Psoas muscle (tissue), 8 donors: ENCODE measurements around the gene KIF1A. TPM values are rescaled to one million over a fixed set of nuclear protein-coding genes. Genes with fewer than 3 reads are reported as not detected.

Source experiments
- ATAC-seq, 4 donors: fragments of 200-7000 bp; cut with Tn5 transposase; one replicate each; pipeline ENCODE4 v1.9.1; 2020; ENCODE audit warnings: moderate library complexity in 3 of 4, mild to moderate bottlenecking in 2 of 4
- DNase-seq, 2 donors: peaks; one replicate each; pipeline ENCODE4 v3.0.0-alpha.2; 2020
- H3K27ac ChIP-seq: fragments of 200-600 bp; one replicate; pipeline ENCODE4 v1.8.0; 2022
- H3K27me3 ChIP-seq, 3 donors: fragments of 200-600 bp in 1 of 3; one replicate each; pipeline versions ENCODE4 v1.6.1 to v1.8.0; 2013 to 2022; ENCODE audit warnings: low read length in 2 of 3, mild to moderate bottlenecking in 2 of 3, moderate library complexity in 1 of 3; ENCODE audit not compliant: insufficient read depth in 3 of 3
- H3K36me3 ChIP-seq, 2 donors: fragments of 200-600 bp in 1 of 2; one replicate each; pipeline versions ENCODE4 v1.6.1 to v1.8.0; 2013 to 2022; ENCODE audit warnings: low read depth in 1 of 2, mild to moderate bottlenecking in 1 of 2, moderate library complexity in 1 of 2; ENCODE audit not compliant: insufficient read depth in 1 of 2
- H3K4me1 ChIP-seq: fragments of 200-600 bp; one replicate; pipeline ENCODE4 v1.8.0; 2022
- H3K4me3 ChIP-seq: fragments of 200-600 bp; one replicate; pipeline ENCODE4 v1.8.0; 2022; ENCODE audit warnings: mild to moderate bottlenecking
- H3K9me3 ChIP-seq: fragments of 200-600 bp; one replicate; pipeline ENCODE4 v1.8.0; 2022
- WGBS, 3 donors: extraction: QIAGEN DNeasy Blood & Tissue Kit; methylation state at CpG; one replicate each; pipeline versions ENCODE4 v1.1.6 to v1.1.7; 2013; 5-methylcytosine and 5-hydroxymethylcytosine counted together
- intact Hi-C, 2 donors: fragments of 100-400 bp; cut with DNase I; formaldehyde crosslinking; loops; one replicate each; pipeline versions ENCODE4 v1.11.0 to v1.14.2; 2022
- polyA plus RNA-seq, 3 donors: library from polyadenylated mRNA; stranded (reverse); fragments of 200-250 nt; gene quantifications; one replicate each; pipeline ENCODE4 v1.2.3, GENCODE V29; 2013
- total RNA-seq, 4 donors: library from RNA; stranded (reverse); fragmentation: NEBNext Ultra II Directional in 2 of 4; extraction: Animal tissue kit (Norgen Biotek cat#: 25700) in 2 of 4; gene quantifications; one replicate each; pipeline versions ENCODE4 v1.2.1 to v1.2.4, GENCODE V29; 2021 to 2023
- TF ChIP-seq, protein P1 (sequence below): fragments of 200-600 bp; IDR thresholded peaks from one replicate; pipeline ENCODE4 v1.8.0; 2022; ENCODE audit warnings: antibody characterized with exemption
- donor health status: healthy with polysubstance abuse.
- donor health status: DM: no; HTN: no; CAD: no; lungs with moderate emphysema.
- donor health status: Bipolar disorder and iron deficiency.
- donor health status: healthy.
- donor health status: DM: yes; HTN: yes; CAD: no.
- donor health status: DM: no; HTN: no; CAD: no.
- donor health status: DM: no; HTN: no; CAD: no.
- donor health status: DM: yes; HTN: yes; CAD: no.

The KIF1A gene
- total and polyA plus RNA-seq, 7 donors: 0.01 to 1.2 (median 0.12) TPM; not detected in 2

DNA sequence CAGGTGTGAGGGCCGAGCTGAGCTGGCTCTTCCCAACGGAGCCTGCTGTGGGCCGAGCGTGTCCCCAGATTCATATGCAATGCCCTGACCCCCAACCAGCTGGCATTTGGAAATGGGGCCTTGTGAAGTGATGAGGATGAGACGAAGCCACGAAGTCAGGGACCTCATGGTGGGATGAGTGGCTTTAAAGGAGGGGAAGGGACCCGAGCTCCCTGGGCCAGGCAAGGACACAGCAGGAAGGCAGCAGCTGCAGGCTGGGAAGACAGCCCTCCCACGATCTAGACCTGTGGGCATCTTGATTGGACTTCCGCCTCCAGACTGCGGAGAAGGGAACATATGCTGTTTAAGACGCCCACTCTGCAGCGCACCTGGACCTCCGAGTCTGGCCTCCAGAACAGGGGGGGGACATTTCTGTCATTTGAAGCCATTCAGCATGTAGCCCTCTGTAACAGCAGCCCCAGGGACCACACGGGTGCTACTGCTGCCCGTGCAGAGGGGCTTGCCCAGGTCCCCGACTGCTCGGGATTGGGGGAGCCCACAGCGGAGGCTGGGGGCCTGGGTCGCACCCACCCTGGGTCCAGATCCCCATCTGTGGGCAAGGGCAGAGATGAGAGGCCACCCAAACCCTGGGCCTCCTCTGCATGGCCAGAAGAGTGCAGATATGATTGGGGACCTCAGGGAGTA lies 27.2 kb downstream of the KIF1A start:
- ATAC-seq (no peak), DNase-seq (peak; percentile 4 to 34)
- TF ChIP-seq, protein P1, sequence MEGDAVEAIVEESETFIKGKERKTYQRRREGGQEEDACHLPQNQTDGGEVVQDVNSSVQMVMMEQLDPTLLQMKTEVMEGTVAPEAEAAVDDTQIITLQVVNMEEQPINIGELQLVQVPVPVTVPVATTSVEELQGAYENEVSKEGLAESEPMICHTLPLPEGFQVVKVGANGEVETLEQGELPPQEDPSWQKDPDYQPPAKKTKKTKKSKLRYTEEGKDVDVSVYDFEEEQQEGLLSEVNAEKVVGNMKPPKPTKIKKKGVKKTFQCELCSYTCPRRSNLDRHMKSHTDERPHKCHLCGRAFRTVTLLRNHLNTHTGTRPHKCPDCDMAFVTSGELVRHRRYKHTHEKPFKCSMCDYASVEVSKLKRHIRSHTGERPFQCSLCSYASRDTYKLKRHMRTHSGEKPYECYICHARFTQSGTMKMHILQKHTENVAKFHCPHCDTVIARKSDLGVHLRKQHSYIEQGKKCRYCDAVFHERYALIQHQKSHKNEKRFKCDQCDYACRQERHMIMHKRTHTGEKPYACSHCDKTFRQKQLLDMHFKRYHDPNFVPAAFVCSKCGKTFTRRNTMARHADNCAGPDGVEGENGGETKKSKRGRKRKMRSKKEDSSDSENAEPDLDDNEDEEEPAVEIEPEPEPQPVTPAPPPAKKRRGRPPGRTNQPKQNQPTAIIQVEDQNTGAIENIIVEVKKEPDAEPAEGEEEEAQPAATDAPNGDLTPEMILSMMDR: no peak
- no peak overlapping the region for H3K4me3 ChIP-seq
- intact Hi-C loops: no loop called here
- no peak overlapping the region for H3K27ac ChIP-seq
- H3K9me3 ChIP-seq: no peaks in the 10 kb centered on the region
- no peaks in the 10 kb centered on the region for H3K36me3 ChIP-seq
- H3K27me3 ChIP-seq: peaks cover 0 to 10% (median 6%) of the 10 kb centered on the region in 3 donors
- no peaks in the 10 kb centered on the region for H3K4me1 ChIP-seq
- WGBS, 3 donors: 65 to 68% (median 67%) methylated on average over 19 of the region's 19 CpGs

GRCh38 chr2:240791821-240792628 lies 28.0 kb downstream of the KIF1A start:
- peak; percentile 5 to 22 for DNase-seq
- Histone ChIP-seq H3K4me3 (no peak overlapping the region), H3K4me1 (no peaks in the 10 kb centered on the region), H3K9me3 (no peaks in the 10 kb centered on the region), H3K27ac (no peak overlapping the region), H3K36me3 (no peaks in the 10 kb centered on the region), H3K27me3 (peaks cover 0 to 4% (median 3%) of the 10 kb centered on the region in 3 donors)
- TF ChIP-seq, protein P1: no peak
- intact Hi-C loops: no loop called here
- WGBS, 3 donors: 55 to 60% (median 56%) methylated on average over 15 of the region's 15 CpGs
- no peak for ATAC-seq

- Histone ChIP-seq H3K4me1 (no peaks in the 10 kb centered on the region), H3K27me3 (peaks cover 0 to 4% (median 4%) of the 10 kb centered on the region in 3 donors), H3K9me3 (no peaks in the 10 kb centered on the region), H3K4me3 (no peak overlapping the region), H3K27ac (no peak overlapping the region), H3K36me3 (no peaks in the 10 kb centered on the region)
- intact Hi-C loops: no loop called here
- DNase-seq (peak in 1 of 2 donors; percentile 24), ATAC-seq (no peak)
- TF ChIP-seq, protein P1: no peak
- 88 to 94% (median 89%) methylated on average over 14 to 19 of the region's 19 CpGs for WGBS, 3 donors
Observed at GRCh38 chr2:240791221-240791800, 28.7 kb downstream of the KIF1A start.

DNA sequence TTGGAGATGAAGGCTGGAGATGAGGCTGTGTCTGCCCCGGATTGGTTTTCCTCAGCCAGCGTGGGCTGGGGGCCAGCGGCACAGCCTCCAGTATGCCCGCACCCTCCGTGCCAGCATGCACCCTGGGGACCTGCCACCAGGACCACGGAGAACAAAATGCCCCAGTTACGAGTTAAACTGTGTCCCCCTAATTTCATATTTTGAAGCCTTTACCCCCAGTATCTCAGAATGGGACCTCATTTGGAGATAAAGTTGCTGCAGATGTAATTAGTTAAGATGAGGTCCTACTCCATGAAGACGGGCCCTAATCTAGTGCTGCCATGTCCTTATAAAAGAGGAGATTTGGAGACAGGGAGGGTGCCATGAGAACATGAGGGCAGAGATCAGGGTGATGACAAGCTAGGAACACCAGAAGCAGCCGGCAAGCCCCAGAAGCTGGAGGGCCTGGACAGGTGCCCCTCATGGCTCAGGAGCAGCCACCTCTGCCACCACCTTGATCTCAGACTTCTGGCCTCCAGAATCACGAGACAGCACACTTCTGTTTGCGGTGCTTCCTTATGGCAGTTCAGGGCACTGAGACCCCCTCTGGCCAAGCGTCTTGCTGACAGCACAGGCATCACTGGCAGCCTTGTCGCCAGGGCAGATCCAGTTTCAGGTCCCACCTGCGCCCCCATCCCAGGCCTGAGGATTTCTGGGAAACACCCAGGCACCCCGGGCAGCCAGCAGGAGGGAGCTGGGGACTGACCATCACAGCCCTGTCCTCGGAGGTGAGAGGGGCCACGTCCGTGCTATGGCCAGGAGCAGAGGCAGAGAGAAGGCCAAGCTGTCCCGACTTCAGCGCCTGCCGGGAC lies 29.4 kb downstream of the KIF1A start:
- H3K36me3 ChIP-seq: no peaks in the 10 kb centered on the region
- intact Hi-C loops: no loop called here
- H3K4me1 ChIP-seq: no peaks in the 10 kb centered on the region
- no peak overlapping the region for H3K4me3 ChIP-seq
- no peak for ATAC-seq
- no peaks in the 10 kb centered on the region for H3K9me3 ChIP-seq
- WGBS, 3 donors: 80 to 87% (median 85%) methylated on average over 21 of the region's 21 CpGs
- H3K27me3 ChIP-seq: peaks cover 0 to 11% (median 4%) of the 10 kb centered on the region in 3 donors
- DNase-seq: peak; percentile 10 to 36
- TF ChIP-seq, protein P1: no peak
- H3K27ac ChIP-seq: no peak overlapping the region
